ENCODE measurements around the gene GSC2.
"Not testable (repeated sequence)": the region's sequence is repeated elsewhere in the genome, so short reads cannot be mapped to it uniquely, and the experiment has no call there.

GSC2 gene

DNA sequence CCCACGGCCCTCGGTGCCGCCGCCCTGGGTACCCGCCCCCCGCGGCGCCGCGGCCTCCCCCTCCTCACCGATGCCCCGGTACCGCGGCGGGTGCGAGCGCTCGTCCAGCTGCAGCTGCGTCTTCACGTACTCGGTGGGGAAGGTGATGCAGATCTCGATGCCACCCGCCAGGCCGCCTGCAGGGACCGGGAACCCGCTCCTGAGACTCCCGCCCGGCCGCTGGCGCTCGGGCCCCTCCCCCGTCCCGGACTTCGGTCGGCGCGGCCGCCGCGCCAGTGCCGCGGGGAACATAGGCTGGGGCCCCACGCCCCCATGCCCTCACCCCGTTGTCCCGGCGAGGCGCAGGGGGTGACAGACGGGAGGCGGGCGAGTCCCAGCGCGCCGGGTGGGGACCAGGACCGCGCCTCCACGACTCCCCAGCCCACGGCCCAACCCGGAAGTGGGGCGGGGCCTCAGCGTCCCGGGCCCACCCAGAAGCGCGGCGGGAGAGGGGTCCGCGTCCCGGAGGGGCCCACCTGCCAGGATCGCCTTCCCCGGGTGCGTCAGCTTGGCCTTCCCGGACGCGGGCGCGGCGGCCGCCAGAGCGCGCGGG lies 28.1 kb upstream of the GSC2 start:
- DNase-seq = peak in 1 of 2 experiments; percentile 75

DNA sequence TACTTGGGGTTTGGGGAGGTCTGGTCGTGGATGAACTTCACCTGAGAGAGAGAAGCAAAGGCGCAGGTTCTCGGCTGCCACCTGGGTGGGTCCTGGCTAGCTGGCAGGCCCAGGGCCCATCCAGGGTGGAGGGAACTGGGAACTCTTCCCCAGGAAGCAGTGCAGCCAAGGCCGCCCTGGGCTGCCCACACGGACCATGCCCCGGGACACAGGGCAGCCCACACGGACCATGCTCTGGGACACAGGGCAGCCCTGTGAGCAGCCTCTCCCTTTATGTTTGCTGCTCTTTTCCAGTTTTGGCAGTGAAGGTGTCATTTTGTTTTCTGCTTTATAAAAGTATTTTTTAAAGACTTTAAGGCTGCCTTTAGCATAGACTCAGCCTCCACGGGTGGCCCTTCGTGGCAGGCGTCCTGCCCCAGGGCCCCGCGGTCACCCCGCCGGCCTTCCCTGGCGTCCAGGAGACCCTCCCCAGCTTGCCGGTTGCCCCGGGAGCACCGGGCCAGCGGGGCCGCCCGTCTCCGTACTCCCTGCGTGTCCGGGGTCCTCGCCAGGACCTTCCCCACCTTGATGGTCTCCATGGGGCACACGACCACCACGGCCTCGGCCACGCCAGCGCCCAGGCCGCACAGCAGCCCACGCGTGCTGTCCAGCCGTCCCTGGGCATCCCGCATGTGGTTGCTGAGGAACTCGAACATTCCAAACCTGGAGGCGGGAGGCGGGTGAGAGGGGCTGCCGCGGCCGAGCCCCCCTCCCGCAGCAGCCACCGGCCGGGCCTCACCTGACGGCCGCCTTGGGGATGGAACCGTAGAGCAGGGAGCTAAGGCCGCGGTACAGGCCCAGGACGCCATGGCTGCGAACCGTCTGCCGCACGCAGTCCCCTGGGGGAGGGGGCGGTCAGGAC lies 27.3 kb upstream of the GSC2 start:
- DNase-seq = peak in 1 of 2 experiments; percentile 53

DNA sequence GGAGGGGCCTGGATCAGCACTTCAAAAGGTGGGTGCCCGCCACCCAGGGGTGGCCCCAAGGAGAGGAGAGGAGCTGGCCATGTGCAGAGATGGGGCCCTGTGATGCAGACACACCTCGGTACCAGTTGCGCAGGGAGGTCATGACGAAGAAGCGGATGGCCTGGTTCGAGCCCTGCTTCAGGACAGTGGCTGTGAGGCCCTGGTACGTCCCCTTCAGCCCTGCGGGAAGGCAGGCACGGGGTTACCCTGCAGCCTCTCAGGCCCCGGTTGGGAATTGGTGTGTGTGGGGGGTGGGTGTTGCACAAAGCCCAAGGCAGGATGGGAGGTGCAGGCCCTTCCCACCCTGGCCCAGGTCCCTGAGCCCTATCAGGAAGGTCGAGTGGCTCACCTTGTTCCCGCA lies 26.6 kb upstream of the GSC2 start:
- DNase-seq = no peak

DNA sequence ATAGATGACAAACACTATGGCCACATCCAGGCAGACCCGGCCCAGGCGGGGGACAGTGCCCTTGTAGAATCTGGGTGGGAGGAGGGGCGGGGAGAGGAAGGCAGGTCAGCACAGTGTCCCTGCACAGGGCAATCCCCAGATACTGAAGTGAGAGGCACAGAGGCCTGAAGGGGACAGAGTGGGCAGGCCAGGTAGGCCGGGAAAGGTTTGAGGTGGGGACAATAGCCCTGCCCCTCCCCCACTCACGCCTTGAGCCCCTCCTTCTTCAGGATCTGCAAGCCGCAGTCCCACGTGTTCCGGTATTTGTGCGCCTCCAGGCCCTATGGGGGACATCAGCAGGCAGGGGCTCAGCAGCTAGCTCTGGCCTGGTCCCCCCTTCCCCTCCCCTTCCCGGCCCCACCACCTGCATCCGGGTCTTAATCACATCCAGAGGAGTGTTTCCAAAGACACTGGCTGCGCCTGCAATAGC lies 26.1 kb upstream of the GSC2 start:
- no peak for DNase-seq

DNA sequence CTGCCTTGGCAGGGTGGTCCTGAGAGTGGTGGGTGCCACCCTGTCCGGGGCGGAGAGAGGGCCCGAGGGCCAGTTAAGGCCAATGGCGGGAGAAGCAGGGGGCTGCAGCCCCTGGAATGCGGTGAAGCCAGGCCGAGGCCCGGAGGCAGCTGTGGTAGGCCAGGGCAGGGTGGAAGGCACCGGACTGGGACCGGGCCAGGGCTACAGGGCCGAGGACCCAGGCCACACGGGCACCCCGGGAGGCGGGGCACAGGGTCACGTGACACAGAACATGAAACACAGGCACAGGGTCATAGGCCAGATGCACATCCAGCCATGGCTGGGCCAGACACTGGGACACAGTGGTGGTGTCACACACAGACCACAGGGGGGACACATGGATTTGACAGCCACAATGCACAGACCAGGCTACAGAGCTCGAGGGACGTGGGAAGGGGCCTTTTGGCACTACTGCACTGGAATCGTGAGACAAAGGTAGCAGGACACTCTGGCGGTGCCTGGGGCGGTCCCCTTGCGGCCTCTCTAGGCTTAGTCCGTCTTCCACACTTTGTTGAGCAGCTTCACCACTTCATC lies 25.6 kb upstream of the GSC2 start:
- DNase-seq = no peak

DNA sequence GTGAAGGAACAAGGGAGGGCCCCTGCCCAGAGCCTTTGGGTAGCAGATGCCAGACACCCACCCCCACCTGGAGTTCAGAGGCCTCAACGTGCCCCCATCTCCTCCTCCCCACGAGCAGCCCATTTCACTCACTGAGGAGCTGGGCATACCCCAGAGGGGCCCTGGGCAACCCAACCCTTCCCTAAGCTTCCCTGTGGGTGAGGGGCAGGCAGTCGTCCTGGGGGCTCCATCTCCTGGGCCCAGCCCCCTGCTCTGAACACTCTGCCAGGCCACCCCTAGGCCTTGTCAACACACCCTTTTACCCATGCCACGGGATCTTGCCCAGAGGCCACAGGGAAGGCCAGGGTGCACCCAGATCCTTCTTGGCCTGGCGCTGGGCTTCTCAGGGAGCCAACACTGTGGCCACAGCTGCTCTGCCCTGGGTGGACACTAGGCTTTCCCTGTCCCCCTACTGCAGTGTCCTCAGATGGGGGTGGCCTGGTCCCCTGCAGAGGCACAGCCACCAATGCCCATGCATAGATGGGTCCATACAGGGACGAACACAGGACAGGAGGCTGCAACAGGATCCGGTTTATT lies 25.0 kb upstream of the GSC2 start:
- DNase-seq = no peak

DNA sequence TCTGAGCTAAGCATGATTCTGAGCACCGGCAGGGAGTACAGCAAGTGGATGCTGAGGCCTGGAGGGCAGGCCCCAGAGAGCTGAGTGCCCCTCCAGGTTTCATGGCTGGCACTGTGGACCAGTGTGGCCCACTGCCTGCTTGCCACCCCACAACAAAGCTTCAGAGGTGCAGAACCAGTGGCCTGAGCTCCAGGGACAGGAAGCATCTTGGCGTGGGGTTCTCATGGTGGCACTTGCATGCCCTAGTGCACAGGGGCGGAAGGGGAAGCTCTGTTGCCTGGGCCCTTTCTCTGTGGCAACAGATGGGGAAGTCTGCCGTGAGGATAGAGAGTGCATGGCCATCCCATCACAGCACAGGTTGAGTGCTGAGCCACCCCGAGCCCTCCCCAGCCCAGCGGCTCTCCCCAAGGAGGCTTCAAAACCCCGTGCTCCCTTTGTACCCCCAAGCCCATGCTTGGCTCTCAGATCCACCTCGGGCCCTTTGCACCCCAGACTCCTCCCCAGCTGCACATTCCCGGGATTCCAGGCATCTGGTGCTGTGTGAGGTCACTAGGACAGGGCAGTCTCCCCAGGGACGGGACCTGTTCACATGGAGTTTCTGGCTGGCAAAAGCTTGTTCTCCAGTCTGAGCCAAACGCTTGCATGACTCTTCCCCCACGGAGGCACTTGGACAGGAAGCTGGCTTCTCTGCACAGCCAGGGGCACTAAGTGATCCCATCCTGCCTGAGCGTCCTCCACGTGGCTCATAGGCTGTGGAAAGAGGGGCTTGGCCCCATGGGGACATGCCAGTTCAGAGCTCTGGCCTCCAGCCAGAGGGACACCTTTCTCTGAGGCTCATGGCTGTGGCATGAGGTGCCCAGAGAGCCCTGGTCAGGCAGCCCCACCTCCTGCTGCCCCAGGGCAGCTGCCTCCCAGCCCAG lies 24.3 kb upstream of the GSC2 start:
- no peak for DNase-seq

DNA sequence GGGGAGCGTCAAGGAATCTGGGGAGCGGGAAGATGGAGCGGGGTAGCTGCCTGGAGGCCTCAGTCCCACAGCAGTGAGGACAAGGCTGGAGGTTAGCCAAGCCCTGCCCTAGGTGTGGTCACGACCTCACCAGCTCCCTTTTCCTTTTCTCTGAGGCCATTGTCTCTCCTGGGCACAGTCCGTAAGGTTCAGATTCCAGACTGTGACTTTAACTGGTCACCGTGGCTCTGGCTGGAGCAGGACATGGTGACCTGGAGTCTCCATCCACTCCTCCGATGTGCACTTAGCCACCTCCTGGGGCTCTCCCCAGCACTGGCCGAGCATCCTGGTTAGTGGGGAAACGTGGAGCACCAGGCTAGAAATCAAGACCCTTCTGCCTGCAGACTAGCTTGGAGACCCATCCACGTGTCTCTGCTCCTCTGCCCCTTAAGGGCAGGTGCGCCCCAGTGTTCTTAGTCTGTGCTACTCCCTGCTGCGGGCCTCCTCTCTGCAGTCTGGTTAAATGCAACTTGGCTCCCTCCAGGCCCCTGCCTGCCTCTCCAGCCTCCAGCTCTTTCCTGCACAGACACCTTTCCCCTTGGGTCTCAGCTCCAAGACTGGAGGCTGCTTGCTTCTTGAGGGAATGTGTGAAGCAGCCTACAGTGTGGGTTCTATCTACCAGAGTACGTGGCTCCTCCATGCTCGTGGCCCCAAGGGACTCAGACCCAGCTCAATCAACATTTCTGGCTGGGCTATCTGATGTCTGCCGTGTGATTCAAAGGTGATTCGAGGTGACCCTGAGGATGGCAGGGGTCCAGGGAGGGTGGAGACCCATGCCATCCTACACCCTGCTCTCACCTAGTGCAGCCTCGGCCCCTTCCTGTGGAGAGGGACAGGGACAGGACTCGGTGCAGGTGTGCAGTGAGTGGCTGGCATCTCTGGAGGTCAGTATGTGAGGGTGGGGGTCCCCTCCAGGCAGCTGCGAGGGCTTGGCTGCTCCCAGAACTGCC lies 23.2 kb upstream of the GSC2 start:
- DNase-seq = no peak

DNA sequence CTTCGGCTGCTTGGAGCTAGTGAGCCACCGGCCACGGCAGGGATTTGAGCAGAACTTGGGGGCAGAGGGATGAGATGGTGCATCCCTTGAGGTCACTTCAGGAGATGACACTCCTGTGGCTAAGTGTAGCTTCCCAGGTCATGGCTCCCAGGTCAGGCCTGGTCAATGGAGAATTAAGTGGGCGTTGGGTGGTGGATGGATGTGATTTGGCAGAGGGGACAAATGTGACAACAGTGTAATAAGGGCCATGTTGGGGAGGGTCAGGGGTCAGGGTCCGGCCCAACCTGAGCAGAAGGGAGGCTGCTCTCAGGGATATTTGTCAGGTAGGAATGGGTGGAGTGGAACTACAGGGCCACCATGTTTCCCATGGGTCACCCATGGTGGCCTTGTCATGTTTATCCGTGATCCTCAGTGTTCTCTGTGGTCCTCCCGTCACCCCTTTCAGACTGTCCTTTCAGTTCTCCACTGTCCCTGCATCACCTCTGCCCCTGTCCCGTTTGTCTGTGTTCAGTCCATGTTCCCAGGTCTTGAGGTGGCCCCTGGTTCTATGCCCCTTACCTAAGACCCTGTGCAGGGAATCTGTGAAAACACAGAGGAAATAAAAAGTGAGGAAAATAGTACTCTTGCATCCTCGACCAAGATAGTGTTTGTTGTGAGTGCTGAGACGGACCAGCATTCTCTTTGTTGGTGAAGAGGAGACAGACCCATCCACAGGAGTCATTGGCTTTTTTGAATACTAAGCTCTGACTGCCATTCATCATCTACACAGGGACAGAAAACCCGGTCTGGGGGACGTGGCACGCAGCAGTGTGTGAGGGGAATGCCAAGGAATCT lies 22.3 kb upstream of the GSC2 start:
- no peak for DNase-seq

DNA sequence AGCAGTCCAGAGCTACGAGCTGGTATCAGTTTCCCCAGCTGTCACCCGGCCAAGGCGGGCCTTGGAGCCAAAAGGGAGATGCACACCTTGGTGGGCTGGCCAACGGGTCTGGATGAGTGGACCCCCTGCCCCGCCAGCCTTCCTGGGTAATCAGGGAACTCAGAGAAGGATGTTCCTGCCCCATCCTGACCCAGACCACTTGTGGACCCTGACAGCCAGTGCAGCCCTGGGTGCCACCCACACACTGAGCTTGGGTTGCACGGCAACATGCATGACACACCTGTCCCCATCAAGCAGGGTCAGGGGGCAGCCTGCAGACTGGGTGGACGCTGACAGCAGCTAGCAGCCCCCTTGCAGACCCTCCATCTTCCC lies 19.8 kb upstream of the GSC2 start:
- DNase-seq = no peak

DNA sequence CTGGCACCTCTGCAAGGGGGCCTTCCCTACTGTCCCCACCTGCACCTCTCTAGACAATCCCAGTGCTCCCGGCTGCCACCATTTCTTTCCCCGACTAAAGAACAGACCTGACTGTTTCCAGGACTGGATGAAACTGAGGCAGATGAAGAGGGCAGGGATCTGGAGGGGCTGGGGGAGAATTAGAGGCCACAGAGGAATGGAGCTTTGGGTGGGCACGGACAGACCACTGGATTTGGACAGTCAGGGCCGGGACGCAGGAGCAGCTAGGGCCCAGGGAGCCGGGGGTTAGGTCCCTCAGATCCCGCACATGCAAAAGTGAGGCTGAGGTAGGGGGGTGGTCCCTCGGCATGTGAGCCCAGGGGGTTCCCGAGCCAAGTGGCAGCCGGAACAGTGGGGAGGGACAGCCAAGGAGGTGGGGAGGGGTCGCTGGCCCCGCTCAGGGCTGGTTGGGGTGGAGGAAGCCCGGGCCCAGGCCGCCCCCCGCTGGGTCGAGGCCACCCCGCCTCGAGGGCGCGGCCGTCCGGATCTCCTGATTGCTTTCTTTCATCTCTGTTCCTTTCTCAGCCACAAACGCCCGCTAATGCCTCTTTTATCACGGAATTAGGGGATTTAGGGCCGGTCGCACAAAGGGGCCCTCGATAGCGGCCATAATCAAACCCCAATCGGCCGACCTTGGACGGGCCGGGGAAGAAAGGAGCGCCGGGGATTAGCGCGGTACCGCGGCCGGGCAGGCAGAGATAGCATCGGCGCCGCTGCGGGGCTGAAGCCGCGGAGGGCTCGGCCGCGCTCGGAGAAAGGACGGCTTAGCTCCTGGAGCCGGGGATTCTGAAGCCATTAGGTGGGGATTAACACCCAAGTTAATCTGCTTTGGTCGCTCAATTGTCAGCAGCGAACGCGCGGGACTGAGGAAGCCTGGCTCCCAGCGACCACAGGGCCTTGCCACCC lies 19.2 kb upstream of the GSC2 start:
- DNase-seq = no peak

DNA sequence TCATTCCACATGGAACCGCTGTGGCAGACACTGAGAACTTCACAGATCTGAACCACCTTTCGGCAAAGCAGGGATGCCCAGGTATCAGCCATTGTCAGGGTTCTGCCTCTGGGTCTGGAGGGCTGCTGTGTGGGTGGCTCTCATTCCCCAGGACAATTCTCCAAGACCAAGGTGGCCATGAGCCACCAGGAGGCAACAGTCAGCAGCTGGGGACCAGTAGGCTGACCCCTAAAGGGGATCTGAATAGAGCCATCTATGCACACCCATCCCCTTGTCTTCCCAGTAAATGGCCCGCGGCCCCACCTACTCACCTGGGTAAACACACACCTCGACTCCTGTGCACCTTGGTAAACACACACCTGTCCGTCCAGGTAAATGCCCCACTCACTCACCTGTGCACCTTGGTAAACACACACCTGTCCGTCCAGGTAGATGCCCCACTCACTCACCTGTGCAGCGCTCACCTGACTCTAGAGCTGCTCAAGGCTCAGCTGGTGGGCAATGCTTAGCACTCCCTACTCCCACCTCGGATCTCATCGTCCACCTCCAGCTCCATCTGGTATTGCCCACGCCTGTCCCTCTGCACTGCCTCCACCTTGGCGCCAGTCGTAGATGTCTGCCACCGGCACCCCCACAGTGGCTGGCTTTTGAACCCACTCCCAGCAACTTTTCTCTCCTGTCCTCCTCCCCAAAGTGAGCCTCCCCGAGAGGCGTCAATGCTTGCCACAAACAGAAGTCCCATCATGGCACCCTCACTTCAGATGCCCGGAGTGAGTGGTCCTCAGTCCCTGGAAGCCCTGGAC lies 18.2 kb upstream of the GSC2 start:
- DNase-seq = peak in 1 of 2 experiments; percentile 51

DNA sequence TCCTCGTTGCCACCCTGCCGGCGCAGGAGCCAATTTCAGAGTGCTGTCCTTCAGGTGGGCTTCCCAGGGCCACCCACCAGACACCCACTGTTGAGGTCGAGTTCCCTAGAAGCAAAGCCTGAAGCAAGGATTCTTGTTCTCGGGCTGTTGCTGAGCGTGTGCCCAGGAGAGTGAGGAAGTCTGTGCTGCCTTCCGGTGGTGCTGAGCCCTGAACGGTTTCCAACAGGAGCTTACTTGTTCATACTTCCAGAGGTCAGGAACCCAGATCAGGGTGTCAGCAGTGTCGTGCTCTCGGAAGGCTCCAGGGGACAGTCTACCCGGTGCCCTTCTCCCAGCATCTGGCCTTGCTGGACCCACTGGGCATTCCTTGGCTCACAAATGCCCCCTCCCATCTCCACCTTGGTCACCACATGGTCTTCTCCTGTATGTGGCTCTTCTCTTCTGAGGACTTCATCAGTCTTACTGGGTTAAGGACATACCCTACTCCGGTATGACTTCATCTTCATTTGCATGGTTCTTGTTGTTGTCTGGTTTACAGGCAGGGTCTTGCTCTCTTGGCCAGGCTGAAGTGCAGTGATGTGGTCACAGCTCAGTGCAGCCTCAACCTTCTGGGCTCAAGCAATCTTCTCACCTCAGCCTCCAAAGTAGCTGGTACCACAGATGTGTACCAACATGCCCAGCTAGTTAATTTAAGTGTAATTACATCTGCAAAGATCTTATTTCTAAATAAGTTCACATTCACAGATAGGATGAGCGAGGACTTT lies 17.2 kb upstream of the GSC2 start:
- DNase-seq = no peak

DNA sequence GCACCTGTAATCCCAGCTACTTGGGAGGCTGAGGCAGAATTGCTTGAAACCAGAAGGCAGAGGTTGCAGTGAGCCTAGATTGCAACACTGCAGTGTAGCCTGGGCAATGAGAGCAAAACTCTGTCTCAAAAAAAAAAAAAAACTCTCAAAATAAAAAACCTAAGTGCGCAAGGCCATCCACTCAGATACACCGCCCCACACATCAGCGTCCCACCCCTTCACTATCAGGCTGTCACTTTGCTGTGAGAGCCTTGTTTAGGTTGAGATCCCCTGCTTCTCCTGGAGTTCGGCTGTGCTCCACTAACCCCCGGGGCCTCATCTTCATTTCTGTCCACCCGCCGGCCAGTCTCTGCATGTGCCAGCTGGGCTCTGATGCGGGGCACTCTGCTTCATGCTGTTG lies 16.3 kb upstream of the GSC2 start:
- no peak for DNase-seq

DNA sequence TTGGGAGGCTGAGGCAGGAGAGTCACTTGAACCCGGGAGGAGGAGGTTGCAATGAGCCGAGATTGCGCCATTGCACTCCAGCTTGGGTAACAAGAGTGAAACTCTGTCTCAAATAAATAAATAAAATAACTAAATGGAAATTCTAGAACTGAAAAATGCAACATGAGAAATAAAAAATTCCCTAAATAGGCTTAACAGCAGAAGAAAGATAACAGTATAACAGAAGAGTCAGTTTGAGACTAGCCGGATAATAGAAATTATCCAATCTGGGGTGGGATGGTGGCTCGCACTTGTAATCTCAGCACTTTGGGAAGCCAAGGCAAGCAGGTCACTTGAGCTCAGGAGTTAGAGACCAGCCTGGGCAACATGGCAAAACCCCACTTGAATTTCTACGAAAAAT lies 14.3 kb upstream of the GSC2 start:
- no peak for DNase-seq

DNA sequence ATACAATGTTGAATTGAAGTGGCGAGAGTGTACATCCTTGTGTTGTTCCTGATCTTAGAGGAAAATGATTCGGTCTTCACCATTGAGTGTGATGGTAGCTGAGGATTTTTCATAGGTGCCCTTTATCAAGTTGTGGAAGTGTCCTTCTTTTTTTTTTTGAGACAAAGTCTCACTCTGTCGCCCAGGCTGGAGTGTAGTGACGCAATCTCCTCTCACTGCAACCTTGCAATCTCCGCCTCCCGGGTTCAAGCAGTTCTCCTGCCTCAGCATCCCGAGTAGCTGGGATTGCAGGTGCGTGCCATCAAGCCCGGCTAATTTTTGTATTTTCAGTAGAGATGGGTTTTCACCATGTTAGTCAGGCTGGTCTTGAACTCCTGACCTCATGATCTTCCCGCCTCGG lies 8.6 kb upstream of the GSC2 start:
- DNase-seq = not testable (repeated sequence)

DNA sequence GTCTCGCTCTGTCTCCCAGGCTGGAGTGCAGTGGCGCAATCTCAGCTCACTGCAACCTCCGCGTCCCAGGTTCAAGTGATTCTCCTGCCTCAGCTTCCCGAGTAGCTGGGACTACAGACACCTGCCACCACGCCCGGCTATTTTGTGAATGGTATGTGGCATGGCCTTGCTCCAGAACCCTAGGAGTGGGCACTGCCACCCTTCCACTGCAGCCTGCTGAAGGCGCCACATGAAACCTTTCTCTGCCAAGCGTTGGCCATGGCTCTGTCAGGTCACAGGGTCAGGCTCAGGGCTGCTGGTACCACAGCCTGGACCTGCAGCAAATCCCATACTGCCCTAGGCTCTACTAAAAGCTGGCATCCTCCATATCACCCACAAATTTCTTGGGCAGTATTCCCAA lies 6.0 kb upstream of the GSC2 start:
- DNase-seq = not testable (repeated sequence)

Data from NCI-H526 (cell line).